Stimulated activated naive CD8-positive, alpha-beta T cell treated with anti-CD3 and anti-CD28 coated beads, Interleukin-15, Interleukin-2, amounts not matched to agents 100 U/mL and 50 U/mL, for 24 hours (primary cell): Measurements from ENCODE around the gene SETD2.

ENCODE experiments used
- ATAC-seq: fragments of 150-1000 bp; cut with Tn5 transposase; one replicate; pipeline ENCODE4 v1.10.0; 2021
- DNase-seq: peaks from one replicate; pipeline ENCODE4 v3.0.0; 2021

SETD2 gene

DNA sequence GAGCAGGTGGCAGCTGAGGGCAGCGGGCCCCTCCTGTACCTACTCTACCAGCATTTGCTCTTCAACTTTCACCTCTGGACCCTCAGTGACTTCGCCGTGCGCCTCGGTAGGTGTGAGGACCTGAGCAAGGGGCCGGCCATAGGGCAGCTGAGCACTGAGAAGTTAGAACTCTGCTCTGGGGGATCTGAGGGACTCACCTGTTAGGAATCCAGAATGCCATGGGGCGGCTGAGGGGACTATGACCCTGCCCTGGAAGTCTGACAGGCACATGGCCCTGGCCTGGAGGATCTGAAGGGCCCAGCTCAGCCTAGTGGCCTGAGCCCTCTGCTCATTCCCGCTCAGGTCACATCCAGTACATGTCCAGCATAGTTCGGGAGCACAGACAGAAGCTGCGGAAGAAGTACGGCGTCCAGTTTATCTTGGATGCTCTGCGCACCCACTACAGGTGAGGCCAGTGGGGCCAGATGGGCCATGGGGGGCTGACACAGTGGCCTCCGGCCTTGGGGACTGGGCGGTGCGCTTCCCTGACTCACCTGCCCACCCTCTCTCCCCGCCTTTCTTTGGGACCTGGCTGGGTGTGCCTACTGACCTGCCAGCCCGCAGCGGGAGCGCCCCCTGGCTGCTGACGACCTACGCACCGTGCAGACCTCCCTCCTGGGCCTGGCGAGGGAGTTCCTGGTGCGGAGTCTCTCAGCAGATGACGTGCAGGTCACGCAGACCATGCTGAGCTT, 165.6 kb downstream of the SETD2 start:
- ATAC-seq, result peak; percentile 73
- peak; percentile 83 for DNase-seq

DNA sequence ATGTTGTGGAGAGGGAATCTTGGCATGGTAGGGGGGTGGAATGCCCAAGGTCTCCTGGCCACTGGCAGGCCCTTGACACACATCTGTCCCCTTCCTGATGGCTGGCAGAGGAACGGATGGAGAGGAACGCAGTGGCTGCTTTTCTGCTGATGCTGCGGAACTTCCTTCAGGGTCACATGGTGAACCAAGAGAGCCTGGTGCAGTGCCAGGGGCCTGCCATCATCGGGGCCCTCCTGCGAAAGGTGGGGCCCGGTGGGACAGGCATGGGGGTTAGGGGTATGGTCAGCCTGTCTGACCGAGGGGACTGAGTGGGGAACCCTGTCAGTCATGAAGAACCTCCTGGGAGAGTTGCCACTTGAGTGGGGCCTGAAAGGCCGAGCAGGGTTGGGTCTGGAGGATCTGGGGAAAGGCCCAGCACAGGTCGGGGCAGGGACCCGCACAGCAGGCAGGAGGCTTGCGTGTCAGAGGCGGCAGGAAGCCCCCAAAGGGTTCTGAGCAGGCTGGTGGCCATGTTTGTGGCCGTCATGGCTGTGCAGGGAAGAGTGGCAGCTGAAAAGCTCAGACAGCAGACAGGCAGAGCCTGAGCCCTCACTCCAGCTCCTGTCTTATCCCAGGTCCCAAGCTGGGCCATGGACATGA, 166.3 kb downstream of the SETD2 start:
- no peak for DNase-seq
- ATAC-seq, result no peak

DNA sequence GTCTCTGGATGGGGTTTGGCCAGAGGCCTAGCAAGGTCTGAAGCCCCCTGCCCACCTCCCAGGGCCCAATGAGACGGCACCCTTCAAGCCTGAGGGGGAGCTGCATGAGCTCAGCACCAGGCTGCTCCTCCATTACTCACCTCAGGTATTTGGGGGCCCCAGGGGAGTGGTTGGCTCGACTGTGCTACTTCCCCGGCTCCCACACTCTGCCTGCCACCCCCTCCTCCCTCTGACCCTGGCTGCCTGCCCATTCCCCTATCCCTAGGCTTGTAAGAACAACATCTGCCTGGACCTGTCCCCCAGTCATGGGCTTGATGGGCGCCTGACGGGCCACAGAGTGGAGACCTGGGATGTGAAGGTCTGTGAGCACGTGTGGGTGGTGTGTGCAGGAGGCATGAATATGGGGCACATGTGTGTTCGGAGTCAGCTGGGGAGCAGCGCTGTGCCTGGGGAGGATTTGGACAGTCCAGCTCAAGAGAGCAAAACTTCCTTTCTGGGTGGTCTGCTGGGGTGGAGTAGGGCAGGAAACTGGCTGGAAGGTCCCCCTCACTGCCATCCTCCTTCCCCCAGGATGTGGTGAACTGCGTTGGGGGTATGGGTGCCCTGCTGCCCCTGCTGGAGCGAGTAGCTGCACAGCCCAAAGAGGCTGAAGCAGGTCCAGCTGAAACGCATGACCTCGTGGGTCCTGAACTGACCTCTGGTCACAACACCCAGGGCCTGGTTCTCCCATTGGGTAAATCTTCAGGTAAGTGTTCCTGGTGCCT, 167.0 kb downstream of the SETD2 start:
- DNase-seq, result no peak
- ATAC-seq, result no peak

GRCh38 chr3:46995901-46996562, 167.9 kb downstream of the SETD2 start:
- ATAC-seq (no peak), DNase-seq (no peak)

DNA sequence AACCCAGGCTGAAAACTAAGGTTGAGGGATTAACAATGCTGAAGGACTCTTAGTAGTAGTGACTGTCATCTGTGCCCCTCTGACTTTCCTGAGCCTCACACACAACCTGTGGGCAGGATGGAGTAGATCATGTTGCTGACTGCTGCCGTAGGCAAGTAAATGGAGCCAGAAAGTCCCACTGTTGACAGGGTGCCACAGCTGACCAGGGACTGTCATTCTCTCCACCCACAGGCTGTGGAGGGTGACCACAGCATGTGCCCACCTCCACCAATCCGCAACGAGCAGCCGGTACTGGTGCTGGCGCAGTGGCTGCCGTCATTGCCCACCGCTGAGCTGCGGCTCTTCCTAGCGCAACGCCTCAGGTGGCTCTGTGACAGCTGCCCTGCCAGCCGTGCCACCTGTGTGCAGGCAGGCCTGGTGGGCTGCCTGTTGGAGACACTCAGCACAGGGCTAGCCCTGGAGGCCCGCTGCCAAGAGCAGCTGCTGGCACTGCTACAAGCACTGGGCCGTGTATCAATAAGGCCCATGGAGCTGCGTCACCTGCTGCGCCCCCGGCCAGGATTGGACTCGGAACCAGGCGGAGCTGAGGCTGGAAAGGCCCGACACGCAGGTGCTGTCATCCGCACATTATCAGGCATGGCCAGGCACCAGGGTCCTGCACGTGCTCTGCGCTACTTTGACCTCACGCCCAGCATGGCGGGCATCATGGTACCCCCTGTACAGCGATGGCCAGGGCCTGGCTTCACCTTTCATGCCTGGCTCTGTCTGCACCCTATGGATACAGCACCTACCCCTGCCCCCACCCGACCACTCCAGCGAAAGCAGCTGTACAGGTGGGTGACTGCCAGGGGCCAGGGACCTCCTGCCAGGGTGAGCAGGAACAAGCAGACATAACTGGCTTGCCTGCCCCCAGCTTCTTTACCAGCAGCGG, 168.8 kb downstream of the SETD2 start:
- DNase-seq (no peak), ATAC-seq (no peak)

GRCh38 chr3:46993986-46994385, 169.9 kb downstream of the SETD2 start:
- ATAC-seq (no peak), DNase-seq (no peak)

DNA sequence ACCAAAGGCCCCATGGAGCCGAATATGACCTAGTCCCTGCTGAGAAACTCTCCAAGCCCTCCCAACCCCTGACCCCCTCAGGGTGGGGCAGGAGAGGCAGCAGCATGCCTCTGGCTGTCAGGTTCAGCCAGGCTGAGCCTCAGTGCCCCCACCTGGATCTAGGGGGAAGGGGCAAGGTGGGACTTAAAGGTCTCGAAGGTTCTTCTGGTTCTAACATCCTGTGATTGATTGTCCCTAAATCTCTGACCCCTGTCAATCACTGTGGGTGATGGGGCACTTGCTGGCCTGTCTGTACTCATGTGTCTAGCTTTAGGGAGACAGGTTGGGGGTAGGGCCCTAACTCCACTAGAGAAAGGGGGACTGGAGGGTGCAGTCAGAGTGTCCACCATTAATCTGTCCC, 170.6 kb downstream of the SETD2 start:
- ATAC-seq, result no peak

GRCh38 chr3:46992231-46992630, 171.7 kb downstream of the SETD2 start:
- DNase-seq (no peak), ATAC-seq (no peak)

More for the DNA sequence above, 170.6 kb downstream of the SETD2 start:
- DNase-seq, result no peak

- DNase-seq (no peak), ATAC-seq (no peak)
These were observed 172.3 kb downstream of the SETD2 start for GRCh38 chr3:46991406-46992165.

DNA sequence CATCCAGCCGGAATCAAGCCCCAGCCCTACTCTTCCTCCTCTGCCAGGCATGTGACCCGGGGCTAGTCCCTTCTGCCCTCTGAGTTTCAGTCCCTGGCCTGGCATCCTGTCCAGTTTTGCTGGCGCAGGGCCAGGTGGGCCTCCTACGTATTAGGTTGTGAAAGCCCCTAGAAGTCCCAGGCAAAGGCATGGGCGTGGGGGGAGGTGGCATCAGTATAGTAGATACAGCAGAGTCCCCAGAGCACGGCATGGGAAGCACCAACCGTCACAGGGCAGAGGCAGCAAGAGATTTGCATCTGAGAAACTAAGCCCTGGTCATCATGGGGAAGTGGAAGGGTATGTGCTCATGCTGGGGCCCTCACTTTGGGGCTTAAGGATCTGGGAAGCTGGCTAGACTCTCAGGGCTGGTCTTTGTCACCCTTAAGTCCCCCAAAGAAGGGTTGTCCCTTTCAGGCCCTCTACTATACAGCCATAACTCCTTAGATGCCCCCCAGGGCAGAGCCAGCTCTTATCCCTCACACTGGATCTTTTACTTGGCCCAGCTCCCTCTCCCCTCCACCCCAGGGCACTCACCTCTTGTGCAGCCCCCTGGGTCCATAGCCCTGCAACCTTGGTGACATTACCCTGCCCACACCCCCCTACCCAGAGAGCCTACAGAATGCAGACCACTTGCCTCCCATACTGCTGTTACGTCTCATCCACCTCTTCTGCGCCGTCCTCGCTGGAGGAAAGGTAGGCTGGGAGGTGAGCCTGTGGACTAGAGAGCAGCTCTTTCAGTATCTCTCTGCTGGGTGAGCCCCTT, 173.1 kb downstream of the SETD2 start:
- no peak for ATAC-seq
- DNase-seq, result no peak

DNA sequence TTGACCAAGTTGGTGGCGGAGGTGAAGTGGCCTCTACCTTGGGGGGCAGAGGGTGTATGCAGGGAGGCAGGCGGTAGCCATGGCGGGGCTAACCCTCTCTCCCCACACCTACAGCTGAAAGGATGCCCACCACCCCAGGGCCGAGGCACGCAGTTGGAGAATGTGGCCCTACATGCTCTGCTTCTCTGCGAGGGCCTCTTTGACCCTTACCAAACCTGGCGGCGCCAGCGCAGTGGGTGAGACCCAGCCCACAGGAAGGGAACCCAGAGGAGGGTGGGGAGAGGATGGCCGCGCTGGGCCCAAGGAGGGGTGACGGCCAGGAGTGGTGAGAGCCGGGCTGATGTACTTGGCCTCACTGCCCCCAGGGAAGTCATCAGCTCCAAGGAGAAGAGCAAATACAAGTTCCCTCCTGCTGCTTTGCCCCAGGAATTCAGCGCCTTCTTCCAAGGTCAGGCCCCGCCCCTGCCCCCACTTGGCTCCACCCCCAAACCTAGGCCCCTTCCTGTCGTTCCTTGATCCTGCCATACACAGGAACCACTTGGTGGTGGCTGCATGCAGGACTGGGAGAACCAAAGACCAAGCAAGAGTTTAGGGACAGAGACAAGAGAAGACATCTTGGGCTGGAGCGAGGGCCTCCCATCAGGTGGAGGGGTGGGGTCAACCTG, 174.6 kb downstream of the SETD2 start:
- DNase-seq, result no peak
- ATAC-seq, result no peak

- ATAC-seq, result no peak
- DNase-seq, result no peak
These were observed 175.3 kb downstream of the SETD2 start for GRCh38 chr3:46988616-46989015.

DNA sequence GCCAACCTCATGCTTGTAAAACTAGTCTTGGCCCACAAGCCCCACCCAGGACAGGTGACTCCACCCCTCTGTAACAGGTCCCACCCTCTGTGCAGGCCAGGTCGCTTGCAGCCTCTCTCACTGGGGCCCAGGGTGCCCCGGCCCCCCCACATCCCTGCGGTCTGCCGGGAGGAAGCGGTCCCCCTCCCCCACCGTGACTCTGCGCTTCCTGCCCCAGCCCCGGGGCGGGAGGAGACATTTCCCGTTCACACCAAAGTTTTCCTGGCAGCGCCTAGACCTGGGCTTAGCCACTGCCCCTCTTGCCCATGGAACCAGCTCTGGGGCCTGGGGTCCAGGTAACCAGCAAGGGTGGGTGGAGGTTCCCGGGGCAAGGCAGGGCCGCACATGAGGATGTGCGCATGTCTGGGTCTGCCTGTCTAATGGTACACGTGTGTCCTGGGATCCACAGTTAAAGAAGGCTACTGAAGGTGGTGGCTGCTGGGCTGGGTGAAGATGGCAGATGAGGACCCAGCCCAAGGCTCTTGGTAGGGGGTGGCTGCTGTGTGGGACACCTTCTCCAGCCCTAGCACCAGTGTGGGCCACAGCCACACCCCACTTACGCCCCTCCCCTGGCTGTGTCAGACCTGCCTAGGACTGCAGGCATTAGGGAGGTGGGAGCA, 176.0 kb downstream of the SETD2 start:
- peak; percentile 94 for ATAC-seq
- DNase-seq, result peak; percentile 86

- ATAC-seq, result peak; percentile 14
These were observed 176.6 kb downstream of the SETD2 start for GRCh38 chr3:46987319-46987742.

DNA sequence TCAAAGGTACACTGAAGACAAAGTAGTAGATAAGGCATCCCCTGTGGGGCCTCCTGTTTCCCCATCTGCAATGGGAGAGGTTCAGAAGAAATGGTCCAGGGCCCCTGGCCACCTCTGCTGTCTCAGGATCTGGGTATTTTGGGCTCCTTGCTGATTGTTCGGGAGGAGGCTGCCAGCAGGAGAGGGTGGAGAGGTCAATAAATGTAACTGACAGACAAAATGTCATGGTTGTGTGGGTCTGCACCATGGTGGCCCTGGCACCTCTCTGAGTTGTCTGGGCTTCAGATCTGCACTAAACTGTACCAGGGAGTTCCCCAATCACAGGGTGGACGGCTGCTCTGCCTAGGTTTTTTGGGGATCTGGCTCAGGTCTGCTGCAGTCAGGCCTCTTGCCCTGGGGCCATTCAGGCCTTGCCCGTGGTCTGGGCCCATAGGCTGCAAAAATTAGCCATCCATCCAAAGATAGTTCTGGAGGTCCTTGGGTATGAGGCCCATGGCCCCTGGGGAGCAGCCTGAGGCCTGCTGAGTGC, 177.1 kb downstream of the SETD2 start:
- DNase-seq (no peak), ATAC-seq (no peak)

More at GRCh38 chr3:46987319-46987742, 176.6 kb downstream of the SETD2 start:
- DNase-seq, result no peak

DNA sequence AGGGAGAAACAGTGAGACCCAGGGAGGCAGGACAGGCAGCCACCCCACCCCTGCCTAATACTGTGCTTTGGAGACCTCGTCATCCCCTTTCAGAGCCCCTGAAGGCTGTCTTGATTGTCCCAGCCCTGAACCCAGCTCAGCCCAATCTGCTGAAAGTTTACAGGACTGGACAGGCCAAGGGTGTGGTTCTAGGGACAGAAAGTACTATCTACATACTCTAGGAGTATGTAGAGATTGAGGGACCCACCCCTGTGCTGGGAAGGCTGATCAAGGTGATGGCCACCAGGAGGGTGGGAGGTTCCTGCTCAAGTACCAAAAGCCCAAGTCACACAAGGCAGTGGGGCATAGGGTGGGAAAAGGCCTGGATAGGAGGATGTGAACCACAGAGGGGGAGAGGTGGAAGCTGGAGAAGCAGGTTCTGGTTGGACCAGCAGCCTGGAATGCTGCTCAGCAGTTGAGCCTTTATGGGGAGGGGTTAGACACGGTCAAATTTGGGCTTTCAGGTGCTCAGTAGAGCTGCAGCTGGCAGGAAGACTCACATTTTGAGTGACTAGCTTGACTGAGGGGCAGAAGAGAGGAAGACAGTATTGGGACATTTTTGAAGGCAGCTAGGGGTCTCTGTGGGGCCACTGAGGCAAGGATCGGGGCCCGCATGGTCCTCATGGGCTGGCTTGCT, 177.7 kb downstream of the SETD2 start:
- ATAC-seq, result no peak
- DNase-seq, result no peak

DNA sequence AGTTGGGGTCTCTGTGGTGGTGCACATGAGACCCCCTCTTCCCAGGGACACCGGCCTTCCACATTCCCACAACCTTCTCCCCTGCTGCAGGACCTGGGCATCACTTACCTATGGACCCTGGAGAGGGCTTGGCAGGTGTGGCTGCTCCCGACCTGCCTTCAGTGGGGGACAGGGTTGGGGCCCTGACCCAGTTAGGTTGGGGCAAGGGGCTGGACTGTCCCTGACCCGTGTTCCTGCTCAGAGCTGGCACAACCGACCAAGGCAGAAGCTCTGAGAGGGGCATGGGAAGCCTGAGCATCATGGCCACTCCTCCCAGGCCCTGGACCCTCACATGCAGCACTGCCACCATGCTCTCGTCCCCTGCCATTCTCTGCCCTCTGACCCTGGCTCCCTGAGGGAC, 178.3 kb downstream of the SETD2 start:
- ATAC-seq, result no peak
- DNase-seq, result no peak
